Hepatocyte (in vitro differentiated cells): ENCODE data around the gene FLYWCH2. TPM values are rescaled to one million over a fixed set of nuclear protein-coding genes. Genes with fewer than 3 reads are reported as not detected.
A peak's percentile ranks its signal among the peaks of the same experiment; 100 is the strongest.
"Not testable (repeated sequence)": the region's sequence is repeated elsewhere in the genome, so short reads cannot be mapped to it uniquely, and the experiment has no call there.

Source experiments
- DNase-seq: peaks from one replicate; pipeline ENCODE4 v3.0.0-alpha.2; 2016; ENCODE audit warnings: low spot score
- H2AFZ ChIP-seq: fragments of 200-600 bp; sonication (generic); 2 replicates; pipeline ENCODE4 v1.6.0; 2016; ENCODE audit warnings: antibody characterized with exemption, mild to moderate bottlenecking
- H3K27ac ChIP-seq: fragments of 200-600 bp; sonication (generic); 2 replicates; pipeline ENCODE4 v1.5.1; 2016; ENCODE audit warnings: mild to moderate bottlenecking
- H3K27me3 ChIP-seq: fragments of 200-600 bp; sonication (generic); 2 replicates; pipeline ENCODE4 v1.6.1; 2016
- H3K36me3 ChIP-seq: fragments of 200-600 bp; sonication (generic); replicated peaks from 2 replicates; pipeline ENCODE4 v1.5.1; 2016; ENCODE audit warnings: low read depth; ENCODE audit not compliant: insufficient read depth
- H3K4me1 ChIP-seq: fragments of 200-600 bp; sonication (generic); 2 replicates; pipeline ENCODE4 v1.5.1; 2016; ENCODE audit warnings: mild to moderate bottlenecking, moderate library complexity; ENCODE audit not compliant: insufficient read depth
- H3K4me2 ChIP-seq: fragments of 200-600 bp; sonication (generic); 2 replicates; pipeline ENCODE4 v1.6.0; 2016
- H3K4me3 ChIP-seq: fragments of 200-600 bp; sonication (generic); 2 replicates; pipeline ENCODE4 v1.5.1; 2016; ENCODE audit warnings: mild to moderate bottlenecking
- H3K79me2 ChIP-seq: fragments of 200-600 bp; sonication (generic); 2 replicates; pipeline ENCODE4 v1.6.0; 2017; ENCODE audit warnings: mild to moderate bottlenecking
- H3K9me2 ChIP-seq: fragments of 200-600 bp; sonication (generic); replicated peaks from 2 replicates; pipeline ENCODE4 v1.6.0; 2017; ENCODE audit warnings: mild to moderate bottlenecking; ENCODE audit not compliant: insufficient read depth
- H3K9me3 ChIP-seq: fragments of 200-600 bp; sonication (generic); 2 replicates; pipeline ENCODE4 v1.5.1; 2016; ENCODE audit warnings: low read depth, mild to moderate bottlenecking
- H4K20me1 ChIP-seq: fragments of 200-600 bp; sonication (generic); 2 replicates; pipeline ENCODE4 v1.6.0; 2016; ENCODE audit warnings: mild to moderate bottlenecking; ENCODE audit not compliant: insufficient read depth, poor library complexity, severe bottlenecking
- CTCF ChIP-seq: fragments of 200-600 bp; sonication (generic); IDR thresholded peaks from 2 replicates; pipeline ENCODE4 v1.5.1; 2016; ENCODE audit warnings: antibody characterized with exemption, mild to moderate bottlenecking; ENCODE audit not compliant: poor library complexity
- EZH2 ChIP-seq: fragments of 200-600 bp; sonication (generic); IDR thresholded peaks from 2 replicates; pipeline ENCODE4 v1.6.1; 2016; ENCODE audit warnings: antibody characterized with exemption, mild to moderate bottlenecking, borderline replicate concordance
- EZH2phosphoT487 ChIP-seq: fragments of 200-600 bp; sonication (generic); IDR thresholded peaks from one replicate; pipeline ENCODE4 v1.6.1; 2018; ENCODE audit warnings: antibody characterized with exemption, mild to moderate bottlenecking, low read depth, moderate library complexity; ENCODE audit not compliant: unreplicated experiment, severe bottlenecking
- WGBS: methylation state at CpG from one replicate; pipeline ENCODE4 v1.1.6; 2016; ENCODE audit warnings: low lambda C conversion rate; ENCODE audit errors: missing lambda C conversion rate; 5-methylcytosine and 5-hydroxymethylcytosine counted together
- polyA plus RNA-seq: library from polyadenylated mRNA; unstranded; fragments of >200 nt; fragmentation: Nextera tagmentation; extraction: Ambion mirVana; gene quantifications from 2 replicates; pipeline ENCODE4 v1.2.1, GENCODE V29; 2016
- total RNA-seq: library from RNA; depleted of rRNA; stranded (reverse); fragments of >200 nt; gene quantifications from 2 replicates; pipeline ENCODE4 v1.2.3, GENCODE V29; 2014

FLYWCH2 gene
- total and polyA plus RNA-seq, 2 experiments from 2014 or later = 40.0 to 45.1 TPM

- WGBS = 49% methylated on average over 10 of the region's 12 CpGs
- Histone ChIP-seq H4K20me1 (no peaks in the 10 kb centered on the region), H3K79me2 (no peaks in the 10 kb centered on the region), H3K36me3 (no peaks in the 10 kb centered on the region), H3K9me2 (no peaks in the 10 kb centered on the region), H3K27ac (peak overlapping the region; percentile 32), H3K4me1 (peaks cover 7% of the 10 kb centered on the region), H2AFZ (no peak overlapping the region), H3K4me3 (no peak overlapping the region), H3K9me3 (no peaks in the 10 kb centered on the region), H3K27me3 (no peaks in the 10 kb centered on the region), H3K4me2 (peak overlapping the region; percentile 42)
- no peak for TF ChIP-seq EZH2phosphoT487
- no peak for TF ChIP-seq CTCF
- no peak for TF ChIP-seq EZH2
- DNase-seq = no peak
These were observed 23.0 kb downstream of the FLYWCH2 start for GRCh38 chr16:2905988-2906387.

- not testable (repeated sequence) for H4K20me1 ChIP-seq
These were observed 24.2 kb downstream of the FLYWCH2 start for GRCh38 chr16:2907084-2907753.

GRCh38 chr16:2910441-2910969, 27.5 kb downstream of the FLYWCH2 start:
- H4K20me1 ChIP-seq = no peaks in the 10 kb centered on the region
- no peaks in the 10 kb centered on the region for H3K9me2 ChIP-seq
- H3K4me3 ChIP-seq = no peak overlapping the region
- no peak for TF ChIP-seq EZH2phosphoT487
- TF ChIP-seq CTCF = no peak
- TF ChIP-seq EZH2 = no peak
- H3K4me1 ChIP-seq = peaks cover 7% of the 10 kb centered on the region
- H3K9me3 ChIP-seq = no peaks in the 10 kb centered on the region
- no peak for DNase-seq
- H3K27me3 ChIP-seq = no peaks in the 10 kb centered on the region
- 83% methylated on average over 5 of the region's 5 CpGs for WGBS
- H3K79me2 ChIP-seq = no peaks in the 10 kb centered on the region
- no peak overlapping the region for H3K27ac ChIP-seq
- H3K4me2 ChIP-seq = no peak overlapping the region
- no peak overlapping the region for H2AFZ ChIP-seq
- H3K36me3 ChIP-seq = no peaks in the 10 kb centered on the region

More at GRCh38 chr16:2907084-2907753, 24.2 kb downstream of the FLYWCH2 start:
- H3K27me3 ChIP-seq, H3K4me3 ChIP-seq, H3K9me2 ChIP-seq, H3K79me2 ChIP-seq, H2AFZ ChIP-seq, H3K9me3 ChIP-seq, H3K4me1 ChIP-seq, H3K36me3 ChIP-seq: not testable (repeated sequence)
- WGBS = 36% methylated on average over 17 of the region's 17 CpGs
- DNase-seq = peak; percentile 65
- Histone ChIP-seq H3K4me2 (peak overlapping the region; percentile 64), H3K27ac (peak overlapping the region; percentile 46)
- TF ChIP-seq CTCF = peak; percentile 54
